Kidney tubule cell (primary cell): ENCODE measurements around the gene MYMX.

ENCODE experiments used
- DNase-seq: peaks from one replicate; pipeline ENCODE4 v3.0.0-alpha.2; 2018; ENCODE audit warnings: low spot score

The MYMX gene

GRCh38 chr6:44250718-44251123, 34.0 kb downstream of the MYMX start:
- no peak for DNase-seq

DNA sequence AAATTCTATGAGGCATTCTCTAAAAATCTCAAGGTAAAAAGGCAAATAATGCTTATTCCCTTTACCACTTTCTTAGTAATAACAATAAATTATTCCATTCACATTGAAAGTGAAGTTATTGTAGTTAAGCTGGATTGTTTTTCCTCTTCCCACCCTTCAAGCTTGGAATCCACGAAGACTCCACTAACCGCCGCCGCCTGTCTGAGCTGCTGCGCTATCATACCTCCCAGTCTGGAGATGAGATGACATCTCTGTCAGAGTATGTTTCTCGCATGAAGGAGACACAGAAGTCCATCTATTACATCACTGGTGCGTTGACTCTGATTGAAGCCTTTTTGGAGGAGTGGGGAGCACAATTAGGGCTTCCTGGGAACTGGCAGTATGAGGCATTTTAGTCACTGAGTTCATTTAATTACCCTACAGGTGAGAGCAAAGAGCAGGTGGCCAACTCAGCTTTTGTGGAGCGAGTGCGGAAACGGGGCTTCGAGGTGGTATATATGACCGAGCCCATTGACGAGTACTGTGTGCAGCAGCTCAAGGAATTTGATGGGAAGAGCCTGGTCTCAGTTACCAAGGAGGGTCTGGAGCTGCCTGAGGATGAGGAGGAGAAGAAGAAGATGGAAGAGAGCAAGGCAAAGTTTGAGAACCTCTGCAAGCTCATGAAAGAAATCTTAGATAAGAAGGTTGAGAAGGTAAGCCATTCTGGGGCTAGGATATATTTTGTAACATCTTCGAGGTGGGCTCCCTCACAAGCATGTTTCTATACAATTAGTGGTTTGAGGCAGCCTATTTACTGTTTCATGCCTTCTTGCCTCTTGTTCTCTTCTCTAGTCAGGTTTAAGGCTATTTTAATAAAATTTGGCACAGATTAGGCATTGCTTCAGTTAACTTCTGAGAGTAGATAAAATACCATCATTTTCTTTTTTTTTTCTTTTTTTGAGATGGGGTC, 35.1 kb downstream of the MYMX start:
- no peak for DNase-seq

DNA sequence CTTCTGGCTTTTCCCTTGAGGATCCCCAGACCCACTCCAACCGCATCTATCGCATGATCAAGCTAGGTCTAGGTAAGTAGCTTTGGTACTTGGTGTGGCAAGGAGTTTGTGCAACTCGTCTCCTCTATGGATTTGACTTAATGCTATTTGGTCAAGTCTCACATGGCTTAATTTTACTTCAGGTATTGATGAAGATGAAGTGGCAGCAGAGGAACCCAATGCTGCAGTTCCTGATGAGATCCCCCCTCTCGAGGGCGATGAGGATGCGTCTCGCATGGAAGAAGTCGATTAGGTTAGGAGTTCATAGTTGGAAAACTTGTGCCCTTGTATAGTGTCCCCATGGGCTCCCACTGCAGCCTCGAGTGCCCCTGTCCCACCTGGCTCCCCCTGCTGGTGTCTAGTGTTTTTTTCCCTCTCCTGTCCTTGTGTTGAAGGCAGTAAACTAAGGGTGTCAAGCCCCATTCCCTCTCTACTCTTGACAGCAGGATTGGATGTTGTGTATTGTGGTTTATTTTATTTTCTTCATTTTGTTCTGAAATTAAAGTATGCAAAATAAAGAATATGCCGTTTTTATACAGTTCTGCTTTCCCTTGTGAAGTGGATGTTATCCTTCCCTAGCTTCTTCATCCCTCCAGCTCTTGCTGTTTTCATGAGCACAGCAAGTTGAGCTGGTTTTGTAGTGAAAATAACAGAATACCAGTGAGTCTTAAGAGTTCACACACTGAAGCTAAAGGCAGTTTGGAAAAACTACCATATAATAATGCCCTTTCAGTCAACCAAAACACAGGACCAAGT, 36.8 kb downstream of the MYMX start:
- peak; percentile 57 for DNase-seq

DNA sequence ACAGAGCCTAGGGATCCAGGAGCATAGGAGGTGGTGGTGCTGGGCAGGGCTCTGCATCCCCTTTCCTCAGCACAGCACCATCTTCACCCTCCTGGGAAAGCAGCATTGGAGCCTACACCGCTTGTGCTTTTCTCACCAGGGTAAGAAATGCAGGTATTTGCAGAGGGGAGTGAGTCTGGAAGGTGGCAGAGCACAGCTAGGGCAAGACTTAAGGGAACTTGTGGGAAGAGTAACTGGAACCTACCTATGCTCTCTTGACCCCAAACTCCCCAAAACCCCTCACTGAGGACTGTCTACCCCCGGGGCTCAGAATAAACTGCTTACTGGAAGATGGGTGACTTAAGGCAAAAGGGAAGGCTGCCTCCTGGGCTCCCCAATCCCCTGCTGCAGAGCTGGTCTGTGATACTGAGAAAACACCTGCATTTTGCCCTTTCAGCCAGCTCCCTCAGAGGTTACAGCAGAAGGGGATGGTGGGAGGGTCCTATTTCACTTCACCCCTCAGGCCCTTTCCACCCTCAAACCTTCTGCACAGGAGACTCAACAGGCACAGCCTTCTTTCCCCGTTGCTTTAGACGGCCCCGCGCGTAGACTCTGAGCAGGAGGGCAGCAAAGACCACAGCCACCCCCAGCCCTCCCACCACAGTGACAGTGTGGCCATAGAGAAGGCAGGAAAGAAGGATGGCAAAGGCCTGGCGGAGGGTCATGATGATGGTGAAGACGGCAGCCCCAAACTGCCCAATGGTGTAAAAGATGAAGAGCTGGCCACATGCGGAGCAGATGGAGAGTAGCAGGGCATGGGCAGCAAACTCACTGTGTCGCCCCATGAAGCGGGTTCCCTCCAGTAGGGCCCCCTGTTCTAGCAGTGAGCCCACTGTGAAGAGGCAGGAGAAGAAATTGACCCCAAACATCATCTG, 37.7 kb downstream of the MYMX start:
- no peak for DNase-seq

DNA sequence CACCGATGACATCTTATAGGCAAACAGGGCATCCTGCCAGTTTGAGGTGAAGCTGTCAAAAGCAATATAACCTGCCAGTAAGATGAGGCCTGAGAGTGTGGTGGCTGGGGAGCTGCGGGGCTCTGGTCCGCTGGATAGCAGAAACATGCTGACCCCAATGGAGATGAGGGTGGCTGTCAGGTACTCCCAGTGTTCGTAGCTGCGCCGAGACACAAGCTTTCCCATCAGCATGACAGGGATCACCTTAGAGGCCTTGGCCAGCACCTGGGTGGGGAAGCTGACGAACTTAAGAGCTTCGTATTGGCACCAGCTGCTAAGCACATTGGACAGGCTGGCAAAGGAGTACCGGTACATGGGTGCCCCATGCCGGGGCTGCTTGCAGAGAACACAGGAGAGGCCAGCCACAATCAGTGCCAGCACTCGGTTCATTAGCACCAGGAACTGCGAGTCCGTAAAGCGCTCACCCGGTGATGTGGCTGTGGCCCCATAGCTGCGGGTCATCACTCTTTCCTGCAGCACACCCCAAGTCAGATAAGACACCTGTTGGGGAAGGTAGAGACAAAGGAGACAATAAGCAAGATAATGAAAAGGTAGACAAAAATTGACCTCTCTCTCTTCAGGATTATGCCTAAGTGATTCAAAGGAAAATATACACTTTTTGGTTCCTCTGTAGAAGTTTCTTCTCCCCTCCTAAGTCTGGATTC, 38.5 kb downstream of the MYMX start:
- DNase-seq: peak; percentile 53

DNA sequence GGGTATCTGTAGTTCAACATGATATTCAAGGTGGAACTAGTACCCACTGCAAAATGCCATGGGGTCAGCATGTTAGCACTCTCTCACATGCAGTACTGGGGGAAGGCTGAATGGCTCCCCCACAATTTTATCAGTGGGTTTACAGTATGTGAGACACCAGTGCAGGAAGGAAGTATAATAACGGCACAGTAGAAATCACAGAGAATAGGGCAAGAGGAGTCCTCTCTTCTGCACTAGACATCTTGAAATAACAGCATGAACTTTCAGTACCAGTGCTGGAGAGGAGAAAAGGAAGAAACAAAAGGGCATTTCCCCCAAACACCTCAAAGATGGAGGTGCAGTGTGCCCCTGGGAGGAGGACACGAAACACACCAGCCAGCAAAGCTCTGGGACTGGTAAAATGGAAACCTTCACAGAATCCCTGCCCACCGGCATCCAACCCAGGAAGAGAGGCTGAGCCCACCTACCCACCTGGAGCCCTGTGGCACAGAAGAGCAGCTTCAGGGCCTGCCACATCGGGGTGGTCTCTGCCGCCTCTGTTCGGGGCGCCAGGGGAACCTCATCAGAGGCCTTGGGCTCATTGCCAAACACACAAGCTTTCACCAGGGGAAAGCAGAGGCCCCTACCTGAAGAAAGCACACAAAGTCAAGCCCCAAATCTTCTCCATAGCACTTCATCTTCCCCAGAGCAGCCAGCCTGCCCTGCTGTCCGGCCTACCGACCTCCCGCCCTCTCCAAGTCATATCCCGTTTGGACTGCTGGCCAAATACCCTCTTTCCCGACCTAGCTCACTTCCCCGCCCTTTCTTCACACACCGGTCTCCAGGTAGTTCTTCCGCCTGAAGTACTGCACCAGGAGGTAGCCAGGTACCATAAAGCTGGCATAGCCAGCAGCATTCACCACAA, 39.4 kb downstream of the MYMX start:
- DNase-seq: peak; percentile 58

GRCh38 chr6:44256775-44257024, 40.0 kb downstream of the MYMX start:
- DNase-seq: no peak

- peak; percentile 83 for DNase-seq
Measured at GRCh38 chr6:44257025-44257752, 40.5 kb downstream of the MYMX start, which contains the start of gene SLC35B2. Gene SLC35B2 (minus strand): TSS chr6:44257528. CDS start chr6:44257410, 118 bp downstream.

- no peak for DNase-seq
Measured at GRCh38 chr6:44257753-44258324, 41.1 kb downstream of the MYMX start.

- DNase-seq: no peak
Measured at GRCh38 chr6:44258325-44258863, 41.7 kb downstream of the MYMX start.

DNA sequence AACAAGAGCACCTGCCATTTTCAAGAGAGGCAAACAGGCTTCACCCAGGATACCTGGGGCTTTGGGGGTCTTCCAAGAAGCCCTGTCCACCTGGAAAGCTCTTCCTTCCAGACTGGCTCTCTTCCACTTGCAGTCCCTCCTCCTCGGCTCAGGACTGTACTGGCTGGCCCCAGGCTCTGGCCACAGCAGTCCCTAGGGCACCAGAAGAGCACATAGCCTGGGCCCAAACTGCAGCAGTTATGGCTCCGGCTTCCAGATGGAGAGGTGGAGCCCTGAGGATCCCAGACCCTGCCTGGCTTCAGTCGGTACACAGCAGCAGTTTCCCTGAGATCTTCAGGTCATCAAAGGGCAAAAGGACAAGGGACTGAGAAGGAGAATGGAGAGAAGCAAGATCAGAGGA, 42.2 kb downstream of the MYMX start:
- no peak for DNase-seq

- DNase-seq: no peak
Measured at GRCh38 chr6:44260011-44260410, 43.3 kb downstream of the MYMX start.

GRCh38 chr6:44260451-44261297, 43.9 kb downstream of the MYMX start:
- DNase-seq: no peak

- no peak for DNase-seq
Measured at GRCh38 chr6:44261581-44261980, 44.9 kb downstream of the MYMX start.

GRCh38 chr6:44262467-44263353, 46.0 kb downstream of the MYMX start:
- no peak for DNase-seq

GRCh38 chr6:44263354-44264100, 46.8 kb downstream of the MYMX start:
- DNase-seq: peak; percentile 82
